ENCODE results near the gene PKD1.

DNA sequence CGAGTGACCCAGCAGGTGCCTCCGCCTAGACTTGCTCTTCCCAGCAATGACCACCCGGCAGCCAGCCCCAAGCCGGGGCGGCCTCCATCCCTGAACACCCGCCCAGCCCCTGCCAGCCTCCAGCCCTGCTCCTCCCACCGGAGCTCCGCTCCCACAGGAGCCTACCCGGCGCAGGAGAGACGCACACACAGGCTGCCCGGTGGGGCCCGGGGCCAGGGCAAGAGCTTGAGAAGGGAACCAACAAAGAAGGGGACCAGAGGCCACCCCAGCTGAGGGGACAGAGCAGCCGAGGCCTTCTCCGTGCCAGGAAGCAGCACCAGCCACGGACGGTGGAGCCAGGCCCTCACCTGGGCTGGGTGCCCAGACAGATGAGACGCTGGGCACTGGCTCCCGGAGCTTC, 13.8 kb downstream of the PKD1 start:
- TF ChIP-seq, protein P1, sequence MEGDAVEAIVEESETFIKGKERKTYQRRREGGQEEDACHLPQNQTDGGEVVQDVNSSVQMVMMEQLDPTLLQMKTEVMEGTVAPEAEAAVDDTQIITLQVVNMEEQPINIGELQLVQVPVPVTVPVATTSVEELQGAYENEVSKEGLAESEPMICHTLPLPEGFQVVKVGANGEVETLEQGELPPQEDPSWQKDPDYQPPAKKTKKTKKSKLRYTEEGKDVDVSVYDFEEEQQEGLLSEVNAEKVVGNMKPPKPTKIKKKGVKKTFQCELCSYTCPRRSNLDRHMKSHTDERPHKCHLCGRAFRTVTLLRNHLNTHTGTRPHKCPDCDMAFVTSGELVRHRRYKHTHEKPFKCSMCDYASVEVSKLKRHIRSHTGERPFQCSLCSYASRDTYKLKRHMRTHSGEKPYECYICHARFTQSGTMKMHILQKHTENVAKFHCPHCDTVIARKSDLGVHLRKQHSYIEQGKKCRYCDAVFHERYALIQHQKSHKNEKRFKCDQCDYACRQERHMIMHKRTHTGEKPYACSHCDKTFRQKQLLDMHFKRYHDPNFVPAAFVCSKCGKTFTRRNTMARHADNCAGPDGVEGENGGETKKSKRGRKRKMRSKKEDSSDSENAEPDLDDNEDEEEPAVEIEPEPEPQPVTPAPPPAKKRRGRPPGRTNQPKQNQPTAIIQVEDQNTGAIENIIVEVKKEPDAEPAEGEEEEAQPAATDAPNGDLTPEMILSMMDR (IDR thresholded peaks at IDR 0.05) = no peak
- TF ChIP-seq EP300 (IDR thresholded peaks at IDR 0.05) (no peak), POLR2A (IDR thresholded peaks at IDR 0.05) (no peak)
